GM20431 (cell line): ENCODE results near the gene GPC6.

ENCODE experiments used
- in situ Hi-C: fragments of 300-500 bp; cut with MseI, MboI; formaldehyde crosslinking; loops from one replicate; pipeline ENCODE4 v1.15.0; 2020; ENCODE audit warnings: low sequenced_read_pairs; ENCODE audit not compliant: unreplicated experiment

Gene GPC6

DNA sequence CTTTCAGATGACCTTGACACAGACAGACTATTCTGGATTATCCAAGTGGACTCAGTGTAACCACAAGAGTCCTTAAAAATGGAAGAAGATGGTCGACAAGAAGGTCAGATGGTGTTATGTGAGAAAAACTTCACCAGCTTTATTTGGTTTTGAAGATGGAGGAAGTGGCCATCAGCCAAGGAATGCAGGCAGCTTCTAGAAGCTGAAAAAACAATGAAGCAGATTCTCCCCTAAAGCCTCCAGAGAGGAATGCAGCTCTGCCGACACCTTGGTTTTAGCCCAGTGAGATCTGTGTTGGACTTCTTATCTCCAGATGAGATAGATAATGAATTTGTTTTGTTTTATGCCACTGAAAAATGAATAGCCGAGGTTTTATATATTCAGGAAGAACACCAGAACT, 751.4 kb downstream of the GPC6 start:
- in situ Hi-C loops, result no loop called here

DNA sequence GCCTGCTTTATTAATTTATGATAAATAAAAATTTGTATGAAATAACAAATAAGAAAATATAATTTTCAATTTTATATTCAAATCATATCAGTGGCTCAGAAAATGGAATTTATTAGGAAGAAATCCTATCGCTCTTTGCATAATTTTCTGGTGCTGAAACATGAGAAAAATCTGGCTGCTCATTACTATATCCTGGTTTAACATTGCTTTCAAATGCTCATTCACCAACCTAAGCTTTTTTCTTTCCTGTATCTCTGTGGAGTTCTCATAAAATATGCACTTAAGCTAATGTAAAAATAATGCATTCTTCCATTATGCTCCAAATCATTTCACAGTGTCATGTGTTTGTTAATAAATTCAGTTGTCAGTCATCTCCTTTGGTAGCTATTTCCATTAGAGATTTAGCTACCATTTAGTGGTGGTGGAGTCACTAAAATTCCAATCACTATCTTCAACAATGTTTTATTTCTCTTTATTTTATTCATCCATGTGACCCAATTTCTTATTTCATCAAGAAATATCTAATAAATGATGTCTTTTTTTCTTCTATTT, 754.9 kb downstream of the GPC6 start:
- in situ Hi-C loops, result no loop called here

DNA sequence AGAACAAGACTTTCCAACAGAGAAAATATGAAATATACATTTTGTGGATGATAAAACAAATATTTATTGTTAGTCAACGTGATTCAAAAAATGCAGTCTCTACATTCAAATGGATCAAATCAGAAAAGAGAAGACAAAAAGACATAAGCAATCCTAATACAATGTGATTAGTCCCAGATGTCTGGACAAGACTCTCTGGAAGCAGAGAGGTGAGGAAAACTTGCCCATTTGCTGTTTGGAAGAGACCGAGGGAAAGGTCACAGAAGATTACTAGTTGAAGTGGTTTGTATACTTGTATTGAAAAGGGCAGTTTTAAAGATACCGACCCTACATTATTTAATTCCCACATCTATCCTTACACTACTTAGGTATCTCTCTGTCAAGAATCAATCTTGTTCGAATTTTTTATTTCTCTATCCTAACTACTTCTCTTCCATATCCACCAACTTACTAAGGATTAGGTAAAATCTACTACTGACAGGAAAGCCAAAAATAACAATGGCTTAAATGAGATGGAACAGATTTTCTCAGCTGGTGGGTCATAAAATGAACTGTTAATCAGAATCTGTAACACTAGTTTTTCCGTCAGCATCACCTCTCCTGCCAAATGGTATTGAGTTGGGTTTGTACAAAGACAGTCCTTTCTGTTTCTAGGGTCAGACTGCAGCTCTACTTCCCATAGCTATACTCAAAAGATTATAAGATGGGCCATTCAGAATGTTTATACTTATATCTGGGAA, 755.7 kb downstream of the GPC6 start:
- in situ Hi-C loops, result no loop called here

DNA sequence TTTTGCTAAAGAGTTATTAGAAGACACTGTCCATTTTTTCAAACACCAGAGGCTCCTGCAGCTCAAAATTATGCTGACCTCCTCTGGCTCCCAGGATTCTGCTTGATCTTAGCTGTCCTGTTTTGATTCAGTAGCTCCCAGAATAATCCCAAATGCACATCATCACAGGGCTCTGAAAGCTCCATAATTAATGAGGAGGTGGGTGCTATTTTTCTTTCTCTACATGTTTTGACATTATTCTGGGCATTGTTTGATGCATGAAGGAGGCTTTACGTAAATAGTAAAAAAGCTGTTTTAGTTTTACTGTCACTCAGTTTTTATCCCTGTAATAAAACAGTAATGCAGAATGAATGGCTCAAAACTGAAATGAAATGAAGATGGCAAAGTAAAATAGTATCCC, 757.4 kb downstream of the GPC6 start:
- in situ Hi-C loops, result no loop called here

DNA sequence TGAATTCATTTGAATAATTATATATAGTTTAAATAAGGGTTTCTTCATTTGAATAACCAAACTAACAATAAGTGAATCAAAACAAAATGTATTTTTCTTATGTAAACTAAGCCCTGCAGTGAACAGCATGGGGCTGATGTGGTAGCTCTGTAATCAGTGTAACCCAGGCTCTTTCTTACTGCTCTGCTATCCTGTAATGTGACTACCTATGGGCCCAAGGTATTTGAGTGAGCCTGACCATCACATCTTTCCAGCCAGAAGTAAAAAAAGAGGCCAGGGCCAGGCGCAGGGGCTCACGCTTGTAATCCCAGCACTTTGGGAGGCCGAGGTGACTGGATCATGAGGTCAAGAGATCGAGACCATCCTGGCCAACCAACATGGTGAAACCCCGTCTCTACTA, 758.3 kb downstream of the GPC6 start:
- in situ Hi-C loops, result no loop called here

DNA sequence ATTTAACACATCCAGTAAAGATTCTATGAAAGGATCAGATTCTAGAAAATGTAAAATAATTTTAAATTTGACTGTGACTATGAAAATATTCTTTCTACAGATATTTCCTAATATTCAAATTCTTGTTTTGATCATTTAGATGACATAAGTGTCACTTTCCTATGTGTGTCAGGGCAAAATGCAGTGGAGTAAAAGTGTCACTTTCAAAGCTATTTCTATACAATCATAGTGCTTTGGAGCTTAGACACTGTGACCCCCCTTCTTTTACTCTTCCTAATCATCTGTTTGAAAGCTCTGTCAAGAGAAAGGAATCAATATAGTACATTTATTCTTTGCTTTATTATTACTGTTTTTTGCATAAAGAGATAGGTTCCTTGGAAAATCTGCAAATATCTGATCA, 760.9 kb downstream of the GPC6 start:
- in situ Hi-C loops, result no loop called here

DNA sequence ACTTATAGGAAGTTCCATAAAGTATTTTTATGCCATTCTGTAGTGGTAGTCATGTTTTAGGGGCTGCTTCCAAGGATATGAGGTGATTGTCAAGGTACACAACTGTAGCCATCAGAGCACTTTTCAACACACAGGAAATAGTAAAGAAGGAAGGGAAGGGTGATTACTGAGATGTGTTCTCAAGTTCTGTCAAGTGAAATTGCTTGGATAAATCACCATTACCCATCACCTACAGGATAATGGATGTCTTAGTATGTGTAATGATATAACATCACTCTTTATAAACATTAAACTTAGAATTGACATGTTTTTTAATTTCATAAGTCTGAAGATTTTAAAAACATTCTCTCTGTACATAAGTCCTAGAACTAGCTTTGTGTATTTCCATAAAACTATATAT, 765.0 kb downstream of the GPC6 start:
- in situ Hi-C loops, result no loop called here

DNA sequence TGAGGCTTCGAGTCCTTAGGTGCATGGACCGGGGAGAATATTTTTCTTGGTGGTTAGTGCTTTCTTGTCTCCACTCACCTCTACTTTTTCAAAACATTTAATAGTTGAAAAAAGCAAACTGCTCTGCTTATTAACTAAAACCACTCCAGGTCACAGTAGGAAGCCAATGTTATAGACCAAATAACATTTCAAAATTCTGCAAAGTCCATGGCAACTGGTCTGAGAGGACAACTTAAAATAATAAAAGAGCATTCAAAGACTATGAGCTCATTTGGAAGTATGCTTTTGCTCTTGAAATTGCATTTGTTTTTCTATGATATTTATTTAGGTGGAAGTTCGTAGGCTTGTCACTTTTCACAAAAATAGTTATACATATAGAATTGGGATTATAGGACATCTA, 769.9 kb downstream of the GPC6 start:
- in situ Hi-C loops, result no loop called here

DNA sequence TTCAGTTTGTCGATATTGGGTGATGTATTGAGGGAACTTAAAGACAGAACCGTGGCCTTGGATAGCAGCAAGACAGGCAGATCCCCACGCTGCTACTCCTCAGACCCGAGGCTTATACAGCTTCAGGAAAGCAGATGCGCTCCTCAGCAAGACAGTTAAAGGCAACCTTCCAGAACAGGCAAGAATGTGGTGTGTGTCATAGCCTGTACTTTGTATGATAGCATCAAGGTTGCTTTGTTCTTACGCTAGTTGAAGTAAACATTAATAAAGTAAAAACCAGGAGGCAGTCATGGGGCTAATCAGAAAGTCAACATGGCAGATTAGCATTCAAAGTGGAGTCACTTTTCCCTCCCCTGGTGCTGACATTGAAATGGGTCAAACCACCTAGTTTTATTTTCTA, 779.7 kb downstream of the GPC6 start:
- in situ Hi-C loops, result no loop called here

DNA sequence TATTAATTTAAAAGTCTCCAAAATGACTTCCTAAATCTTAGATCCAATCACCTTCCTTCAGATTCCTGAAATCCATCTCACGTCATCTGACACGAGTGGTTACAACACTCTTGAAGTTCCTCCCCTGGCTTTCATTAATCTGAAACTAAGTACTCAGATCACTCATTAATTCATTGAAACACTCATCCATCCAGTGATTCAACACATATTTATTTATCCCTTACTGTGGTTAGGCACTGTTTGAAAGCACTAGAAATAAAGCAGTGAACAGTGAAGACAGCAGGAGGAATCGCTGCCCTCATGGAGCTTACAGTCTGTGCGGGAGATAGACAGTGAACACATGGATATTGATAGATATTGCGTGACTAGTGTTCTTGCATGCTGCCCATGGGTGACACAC, 780.5 kb downstream of the GPC6 start:
- in situ Hi-C loops, result no loop called here

DNA sequence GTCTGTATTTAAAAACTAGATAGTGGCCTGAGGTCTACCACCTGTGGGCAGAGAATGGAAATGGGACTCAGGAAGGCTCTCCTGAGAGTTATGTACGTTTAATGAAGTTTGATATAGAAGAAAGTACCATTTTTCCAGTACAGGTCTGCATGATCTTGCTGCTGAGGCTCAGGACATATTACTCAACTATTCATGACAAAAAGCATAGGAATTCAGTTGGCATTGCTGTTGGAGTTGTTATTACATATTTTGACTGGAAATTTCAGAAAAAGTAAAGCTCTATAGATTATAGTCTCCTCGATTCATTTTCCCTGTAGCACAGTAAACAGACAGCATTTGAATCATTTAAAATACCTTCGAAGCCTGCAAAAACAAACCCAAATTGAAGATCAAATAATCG, 783.1 kb downstream of the GPC6 start:
- in situ Hi-C loops, result no loop called here

DNA sequence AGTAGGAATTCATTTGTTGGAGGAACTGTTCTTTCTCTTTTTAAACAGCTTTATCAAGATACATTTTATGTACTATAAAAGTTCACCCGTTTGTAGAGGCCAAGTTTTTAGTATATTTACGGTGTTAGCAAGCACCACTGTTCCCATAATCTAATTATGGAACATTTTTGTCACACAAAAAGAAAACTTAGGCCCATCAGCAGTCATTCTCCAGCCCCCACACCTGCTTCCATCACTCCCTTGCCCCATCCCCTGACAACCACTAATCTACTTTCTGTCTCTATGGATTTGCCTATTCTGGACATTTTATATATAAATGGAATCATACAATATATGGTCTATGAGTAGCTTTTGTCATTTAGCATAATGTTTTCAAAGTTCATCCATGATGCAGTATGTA, 787.9 kb downstream of the GPC6 start:
- in situ Hi-C loops, result no loop called here

DNA sequence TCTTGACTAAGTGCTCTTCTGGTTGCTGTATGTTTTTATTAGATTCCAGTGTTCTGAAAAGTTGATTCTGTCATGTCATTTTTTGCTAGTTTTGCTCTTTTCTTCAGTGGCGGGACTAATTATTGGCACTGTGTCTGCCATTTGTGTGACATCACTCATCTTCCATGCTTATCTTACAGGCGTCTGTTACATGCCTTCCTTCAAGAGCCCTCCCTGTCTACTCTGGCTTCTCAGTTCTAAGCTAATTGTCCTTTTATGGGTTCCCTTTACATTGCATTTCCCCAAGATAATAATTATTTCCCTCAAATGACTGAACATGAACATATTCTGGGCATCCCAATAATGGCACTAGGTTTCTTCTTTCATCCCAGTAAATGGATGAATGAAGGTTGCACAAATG, 793.8 kb downstream of the GPC6 start:
- in situ Hi-C loops, result no loop called here

DNA sequence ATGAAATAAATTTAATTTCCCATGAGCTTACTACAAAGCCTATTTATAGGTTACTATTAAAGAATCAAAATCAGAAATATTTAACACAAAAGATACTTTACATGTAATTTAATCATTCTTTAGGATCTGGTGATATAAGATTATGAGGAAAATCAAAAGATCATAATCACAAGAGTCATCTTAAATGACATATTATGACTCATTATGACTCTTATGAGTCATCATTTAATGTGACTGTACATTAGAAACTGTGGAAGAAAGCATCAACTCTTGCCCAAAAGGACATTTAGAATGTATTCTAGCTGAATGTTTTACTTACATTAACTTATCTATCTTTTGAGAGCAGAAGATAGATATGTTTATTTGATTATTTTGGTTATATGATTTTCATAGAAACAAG, 794.2 kb downstream of the GPC6 start:
- in situ Hi-C loops, result no loop called here

DNA sequence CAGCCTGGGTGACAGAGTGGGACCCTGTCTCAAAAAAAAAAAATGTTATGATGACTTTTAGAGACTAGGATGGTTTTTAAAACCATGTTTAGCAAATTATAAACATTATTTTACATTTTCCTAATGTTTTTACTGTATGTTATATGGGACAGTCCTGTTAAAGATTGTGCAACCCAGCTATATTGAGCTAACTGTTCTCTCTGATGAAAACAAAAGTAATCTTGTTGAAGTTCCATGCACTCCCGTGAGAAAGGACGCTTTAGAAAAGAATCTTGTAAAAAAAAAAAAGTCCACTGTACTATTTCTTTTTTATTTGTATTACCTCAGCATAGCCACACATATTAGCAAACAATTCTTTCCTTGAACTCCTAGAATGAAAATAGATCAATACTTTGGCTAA, 801.6 kb downstream of the GPC6 start:
- in situ Hi-C loops, result no loop called here

DNA sequence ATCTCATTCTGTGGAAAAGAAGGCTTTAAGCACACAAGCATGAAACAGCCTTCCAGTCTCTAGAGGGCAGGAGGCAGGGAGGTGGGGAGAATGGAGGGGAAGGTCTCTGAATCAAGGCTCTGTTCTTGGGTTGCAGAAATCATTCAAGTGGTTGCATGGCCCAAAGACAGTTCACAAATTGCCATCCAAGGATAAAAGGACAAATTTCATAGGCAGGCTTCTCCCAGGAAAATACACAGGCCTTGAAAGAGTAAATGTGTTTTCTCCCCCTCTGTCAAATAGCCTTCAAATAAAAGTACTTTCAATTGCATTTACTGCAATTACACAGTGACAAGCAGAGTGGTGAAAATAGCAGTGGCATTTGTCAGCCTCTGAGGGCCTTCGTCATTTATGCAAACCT, 802.0 kb downstream of the GPC6 start:
- in situ Hi-C loops, result no loop called here

DNA sequence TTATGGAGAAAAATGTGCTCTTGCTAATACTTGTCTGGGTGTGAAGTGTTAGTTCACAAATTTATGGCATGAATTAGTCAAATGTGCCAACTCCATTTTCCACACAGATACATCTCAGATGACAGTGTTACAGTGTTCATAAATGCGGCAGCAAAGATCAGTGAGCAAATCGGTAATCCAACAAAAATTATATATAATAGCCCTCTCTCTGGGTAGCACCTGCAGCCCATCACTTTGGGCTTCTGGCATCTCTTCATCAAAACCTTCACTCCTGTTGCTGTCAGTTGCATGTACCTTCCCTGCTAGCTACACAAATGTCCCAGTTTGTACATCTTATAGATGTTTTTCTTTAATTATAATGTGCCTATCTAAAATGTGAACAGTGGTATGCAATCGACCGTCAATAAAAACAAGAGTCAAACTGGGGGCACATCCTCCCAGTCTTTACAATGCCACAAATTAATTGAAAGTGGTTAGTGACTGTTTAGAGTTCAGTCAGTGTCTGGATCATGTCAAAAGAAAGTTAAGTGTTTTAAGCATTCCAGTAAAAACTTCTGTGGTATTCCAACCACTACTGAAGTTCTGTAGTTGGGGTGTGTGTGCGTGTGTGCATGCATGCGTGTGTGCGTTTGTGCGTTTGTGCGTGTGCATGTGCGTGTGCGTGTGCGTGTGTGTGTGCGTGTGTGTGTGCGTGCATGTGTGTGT, 804.0 kb downstream of the GPC6 start:
- in situ Hi-C loops, result no loop called here

DNA sequence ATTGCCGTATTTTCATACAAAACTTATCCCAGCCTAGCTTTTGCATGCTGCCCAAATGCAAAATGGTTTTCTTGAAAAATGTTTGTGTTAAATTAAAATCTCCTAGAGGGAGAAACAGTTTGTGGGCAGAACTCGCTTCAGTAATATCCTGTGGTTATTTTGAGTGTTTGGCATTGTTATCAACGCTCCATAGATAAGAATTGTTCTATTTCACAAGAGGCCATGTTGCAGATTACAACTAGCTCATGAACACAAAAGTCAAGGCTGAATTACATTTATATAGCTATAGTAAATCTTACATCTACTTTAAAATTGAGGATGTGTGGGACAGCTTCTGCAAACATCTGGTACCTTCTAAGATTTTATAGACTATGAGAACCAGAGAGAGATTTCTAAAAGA, 805.0 kb downstream of the GPC6 start:
- in situ Hi-C loops, result no loop called here

DNA sequence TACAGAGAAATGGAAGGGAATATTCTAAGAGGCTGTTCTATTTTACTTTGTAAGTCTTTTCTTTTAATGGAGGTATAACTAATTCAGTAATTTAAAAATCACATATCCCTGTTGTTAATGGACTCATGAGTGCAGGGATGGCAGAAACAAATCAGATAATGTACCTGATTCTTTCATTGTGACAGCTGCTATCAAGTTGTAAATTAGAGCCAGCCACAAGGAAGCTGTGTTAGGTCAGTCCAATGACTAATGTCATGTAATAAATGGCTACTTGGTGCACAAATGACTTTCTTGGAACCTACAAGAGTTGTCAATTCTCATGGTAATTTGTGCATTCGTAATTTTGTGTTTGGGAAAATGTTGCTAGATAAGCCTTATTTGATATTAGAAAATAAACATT, 806.5 kb downstream of the GPC6 start:
- in situ Hi-C loops, result no loop called here

DNA sequence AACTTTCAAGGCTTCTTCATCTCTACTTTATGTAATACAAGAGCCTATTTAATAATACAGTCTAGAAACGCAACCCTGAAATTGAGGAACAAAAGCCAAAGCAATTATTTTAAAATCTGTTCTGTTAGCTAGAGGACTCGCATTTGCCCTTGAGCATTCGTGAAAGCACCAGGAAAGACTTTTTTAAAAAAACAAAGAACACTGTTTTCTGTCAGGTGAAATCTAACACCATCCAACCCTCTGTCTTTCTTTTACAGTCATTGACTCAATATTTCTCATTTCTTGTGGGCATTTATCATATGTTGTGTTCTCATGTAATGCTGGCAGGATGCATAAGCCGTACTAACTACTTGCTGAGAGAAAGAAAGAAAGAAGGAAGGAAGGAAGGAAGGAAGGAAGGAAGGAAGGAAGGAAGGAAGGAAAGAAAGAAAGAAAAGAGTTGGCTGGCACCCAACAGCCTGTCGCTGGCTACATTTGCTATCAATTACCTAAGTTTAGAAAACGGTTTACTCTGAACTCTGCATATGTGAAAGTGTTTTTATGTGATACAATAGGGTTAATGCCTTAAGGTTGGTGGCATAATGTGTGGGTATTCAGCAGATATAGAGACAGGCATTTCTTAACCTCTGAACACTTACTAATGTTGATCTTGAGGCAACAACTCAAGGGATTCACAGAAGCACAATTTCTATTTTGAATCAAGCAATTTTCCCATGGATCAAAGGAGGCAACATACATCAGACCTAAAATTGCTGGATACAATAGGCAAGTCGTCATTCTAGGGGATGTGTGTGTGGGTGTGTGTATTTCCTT, 807.4 kb downstream of the GPC6 start:
- in situ Hi-C loops, result no loop called here

DNA sequence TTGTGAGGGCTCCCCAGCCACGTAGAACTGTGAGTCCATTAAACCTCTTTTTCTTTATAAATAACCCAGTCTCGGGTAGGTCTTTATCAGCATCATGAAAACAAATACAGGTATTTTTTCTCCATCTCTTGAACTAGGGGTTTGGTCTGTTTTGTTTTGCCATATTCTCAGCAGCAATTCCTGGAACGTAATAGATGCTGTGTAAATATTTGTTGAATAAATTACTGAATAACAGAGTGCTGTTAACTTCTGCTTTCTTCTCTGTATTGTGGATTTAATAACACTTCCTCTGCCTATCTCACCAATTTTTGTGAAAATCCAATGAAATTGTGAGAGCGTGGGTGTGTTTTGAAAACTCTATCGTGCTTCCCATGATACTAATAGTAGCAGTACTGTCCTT, 823.4 kb downstream of the GPC6 start:
- in situ Hi-C loops, result no loop called here
